IMR-90 (cell line): ENCODE results near the gene IFI27L1. TPM values are rescaled to one million over a fixed set of nuclear protein-coding genes. Genes with fewer than 3 reads are reported as not detected.

Experiments
- ATAC-seq: fragments of 200-7000 bp; cut with Tn5 transposase; 2 replicates; pipeline ENCODE4 v1.9.1; 2020; ENCODE audit warnings: low read depth, mild to moderate bottlenecking, moderate library complexity
- BruUV-seq: library from RNA; stranded (reverse); fragments of 400-500 nt; replicated peaks from 2 replicates; lab custom pipeline; 2021; lab: Mats Ljungman, UMichigan
- CTCF ChIA-PET: fragments of 300-600 bp; formaldehyde crosslinking; extraction: SDS; loops from one replicate; lab custom pipeline; 2021; ENCODE audit warnings: antibody characterized with exemption; lab: Yijun Ruan, JAX
- POLR2A ChIA-PET: fragments of 300-600 bp; sonication (Branson Sonifier 250); formaldehyde crosslinking; loops from one replicate; lab custom pipeline; 2022; ENCODE audit warnings: antibody characterized with exemption; ENCODE audit not compliant: unreplicated experiment; lab: Charles Lee
- DNase-seq: peaks from one replicate; pipeline ENCODE4 v3.0.0; 2013
- H2AFZ ChIP-seq: replicated peaks from 2 replicates; pipeline ENCODE3; 2013; ENCODE audit warnings: low read length, mild to moderate bottlenecking; ENCODE audit not compliant: poor library complexity
- H2AK5ac ChIP-seq: 2 replicates; pipeline ENCODE4 v1.6.1; 2013; ENCODE audit warnings: low read depth, low read length, inconsistent platforms
- H2AK9ac ChIP-seq: replicated peaks from 2 replicates; pipeline ENCODE3; 2013; ENCODE audit warnings: mild to moderate bottlenecking, low read depth, low read length, moderate library complexity; ENCODE audit not compliant: poor library complexity
- H2BK120ac ChIP-seq: 2 replicates; pipeline ENCODE4 v1.6.1; 2013; ENCODE audit warnings: low read depth, low read length, inconsistent platforms
- H2BK15ac ChIP-seq: 3 replicates; pipeline ENCODE4 v1.6.1; 2013; ENCODE audit warnings: low read depth, low read length, inconsistent platforms
- H2BK20ac ChIP-seq: 2 replicates; pipeline ENCODE4 v1.6.1; 2013; ENCODE audit warnings: low read depth, mild to moderate bottlenecking, inconsistent platforms, low read length, moderate library complexity
- H2BK5ac ChIP-seq: 2 replicates; pipeline ENCODE4 v1.6.1; 2013; ENCODE audit warnings: mild to moderate bottlenecking, low read depth, low read length, inconsistent platforms; ENCODE audit not compliant: poor library complexity, severe bottlenecking
- H3K14ac ChIP-seq: replicated peaks from 2 replicates; pipeline ENCODE4 v1.6.1; 2013; ENCODE audit warnings: low read depth, low read length, inconsistent platforms
- H3K18ac ChIP-seq: 2 replicates; pipeline ENCODE4 v1.6.1; 2013; ENCODE audit warnings: low read depth, low read length, control low read depth
- H3K23ac ChIP-seq: 2 replicates; pipeline ENCODE4 v1.6.1; 2013; ENCODE audit warnings: low read depth, low read length, inconsistent platforms
- H3K27ac ChIP-seq: 2 replicates; pipeline ENCODE4 v1.5.1; 2013; ENCODE audit warnings: mild to moderate bottlenecking, control low read depth, low read length; ENCODE audit not compliant: insufficient read depth
- H3K27me3 ChIP-seq: 2 replicates; pipeline ENCODE4 v1.6.1; 2013; ENCODE audit warnings: low read length; ENCODE audit not compliant: control insufficient read depth, insufficient read depth
- H3K36me3 ChIP-seq: 2 replicates; pipeline ENCODE4 v1.6.1; 2013; ENCODE audit warnings: low read length, mixed read lengths; ENCODE audit not compliant: control insufficient read depth, insufficient read depth
- H3K4ac ChIP-seq: 2 replicates; pipeline ENCODE4 v1.6.1; 2013; ENCODE audit warnings: low read depth, low read length, inconsistent platforms
- H3K4me1 ChIP-seq: 2 replicates; pipeline ENCODE4 v1.6.1; 2013; ENCODE audit warnings: low read length, mixed read lengths; ENCODE audit not compliant: control insufficient read depth, insufficient read depth
- H3K4me2 ChIP-seq: 2 replicates; pipeline ENCODE4 v1.6.1; 2013; ENCODE audit warnings: low read depth, mild to moderate bottlenecking, control low read depth, low read length, moderate library complexity
- H3K4me3 ChIP-seq: 2 replicates; pipeline ENCODE4 v1.5.1; 2013; ENCODE audit warnings: low read depth, mild to moderate bottlenecking, control low read depth, low read length, moderate library complexity; ENCODE audit not compliant: insufficient read depth
- H3K56ac ChIP-seq: 2 replicates; pipeline ENCODE4 v1.6.1; 2013; ENCODE audit warnings: low read length, inconsistent platforms; ENCODE audit not compliant: insufficient read depth; ENCODE audit errors: extremely low read depth
- H3K79me1 ChIP-seq, 2 experiments: 2 replicates each; pipeline ENCODE4 v1.6.1; 2013; ENCODE audit warnings: low read length in 2 of 2, inconsistent platforms in 1 of 2, low read depth in 1 of 2
- H3K9ac ChIP-seq: 2 replicates; pipeline ENCODE4 v1.6.1; 2013; ENCODE audit warnings: low read depth, low read length, control low read depth
- H3K9me1 ChIP-seq: 2 replicates; pipeline ENCODE4 v1.6.1; 2013; ENCODE audit warnings: low read length, inconsistent platforms; ENCODE audit not compliant: insufficient read depth
- H3K9me3 ChIP-seq: 2 replicates; pipeline ENCODE4 v1.6.1; 2013; ENCODE audit warnings: low read length; ENCODE audit not compliant: control insufficient read depth, insufficient read depth
- H4K20me1 ChIP-seq: 2 replicates; pipeline ENCODE4 v1.6.1; 2013; ENCODE audit warnings: low read length, inconsistent platforms; ENCODE audit not compliant: insufficient read depth
- H4K5ac ChIP-seq: 2 replicates; pipeline ENCODE4 v1.6.1; 2013; ENCODE audit warnings: mild to moderate bottlenecking, low read depth, low read length, control low read depth
- H4K8ac ChIP-seq, 2 experiments: 2 replicates each; pipeline ENCODE4 v1.6.1; 2013; ENCODE audit warnings: low read depth in 2 of 2, low read length in 2 of 2, control low read depth in 1 of 2, inconsistent platforms in 1 of 2
- H4K91ac ChIP-seq: 2 replicates; pipeline ENCODE4 v1.6.1; 2013; ENCODE audit warnings: low read depth, low read length, inconsistent platforms; ENCODE audit not compliant: insufficient read depth
- BHLHE40 ChIP-seq: fragments of 150-350 bp; IDR thresholded peaks from 2 replicates; pipeline ENCODE4 v1.6.1; 2016; ENCODE audit warnings: mild to moderate bottlenecking, low read depth, low read length
- CEBPB ChIP-seq: IDR thresholded peaks from 2 replicates; pipeline ENCODE4 v1.6.1; 2012; ENCODE audit warnings: low read depth, low read length, improper control_type of control experiment
- CHD1 ChIP-seq: IDR thresholded peaks from 2 replicates; pipeline ENCODE4 v1.6.1; 2012; ENCODE audit warnings: low read depth, low read length, improper control_type of control experiment
- CTCF ChIP-seq: conservative IDR thresholded peaks from 2 replicates; pipeline ENCODE4 v1.5.1; 2012; ENCODE audit warnings: mild to moderate bottlenecking, low read depth, low read length, improper control_type of control experiment
- MAFK ChIP-seq: IDR thresholded peaks from 2 replicates; pipeline ENCODE4 v1.6.1; 2012; ENCODE audit warnings: low read depth, low read length, improper control_type of control experiment
- MAZ ChIP-seq: IDR thresholded peaks from 2 replicates; pipeline ENCODE4 v1.6.1; 2012; ENCODE audit warnings: low read depth, mild to moderate bottlenecking, low read length, improper control_type of control experiment, moderate library complexity, borderline replicate concordance
- MXI1 ChIP-seq: IDR thresholded peaks from 2 replicates; pipeline ENCODE4 v1.6.1; 2012; ENCODE audit warnings: low read depth, mild to moderate bottlenecking, low read length, moderate library complexity, borderline replicate concordance
- NFE2L2 ChIP-seq: fragments of 150-350 bp; IDR thresholded peaks from 2 replicates; pipeline ENCODE4 v1.6.1; 2016; ENCODE audit warnings: low read depth, mild to moderate bottlenecking, low read length
- RAD21 ChIP-seq: IDR thresholded peaks from 2 replicates; pipeline ENCODE4 v1.6.1; 2012; ENCODE audit warnings: low read length, improper control_type of control experiment
- RCOR1 ChIP-seq: IDR thresholded peaks from 2 replicates; pipeline ENCODE4 v1.6.1; 2012; ENCODE audit warnings: mild to moderate bottlenecking, low read length, improper control_type of control experiment; ENCODE audit not compliant: insufficient replicate concordance
- RFX5 ChIP-seq: IDR thresholded peaks from 2 replicates; pipeline ENCODE4 v1.8.0; 2012; ENCODE audit warnings: low read depth, mild to moderate bottlenecking, low read length, moderate library complexity
- USF2 ChIP-seq: fragments of 150-350 bp; IDR thresholded peaks from 2 replicates; pipeline ENCODE4 v1.6.1; 2017; ENCODE audit warnings: mild to moderate bottlenecking, antibody characterized with exemption, low read length, low read depth
- WGBS, 2 experiments: methylation state at CpG; one replicate each; pipeline versions ENCODE4 v1.1.5 to v1.1.7; 2013; ENCODE audit warnings: missing lambda C conversion rate in 2 of 2; ENCODE audit not compliant: insufficient read length in 1 of 2; ENCODE audit errors: extremely low coverage in 2 of 2; 5-methylcytosine and 5-hydroxymethylcytosine counted together
- dilution Hi-C: fragments of 300-500 bp; cut with HindIII; formaldehyde crosslinking; loops from one replicate; pipeline ENCODE4 v1.14.3; 2018; ENCODE audit warnings: low sequenced_read_pairs; ENCODE audit not compliant: unreplicated experiment
- in situ Hi-C: fragments of 300-500 bp; cut with MboI; formaldehyde crosslinking; loops from 3 replicates; pipeline ENCODE4 v1.14.3; 2019; ENCODE audit warnings: low sequenced_read_pairs, inconsistent platforms, mixed read lengths
- intact Hi-C: fragments of 100-400 bp; cut with micrococcal nuclease; formaldehyde crosslinking; loops from 2 replicates; pipeline ENCODE4 v1.10.0; 2022
- polyA plus RNA-seq, 3 experiments: library from polyadenylated mRNA; depleted of rRNA; stranded (reverse); fragments of >200 nt; gene quantifications; 2 replicates each; pipeline ENCODE4 v1.2.3, GENCODE V29; 2012; ENCODE audit warnings: low replicate concordance in 1 of 3
- total RNA-seq: library from RNA; depleted of rRNA; stranded (reverse); fragments of >200 nt; gene quantifications from 2 replicates; pipeline ENCODE4 v1.2.3, GENCODE V29; 2012

Gene IFI27L1
- total and polyA plus RNA-seq, 2 of the 4 experiments (the other 2 are of a cell fraction): 13.3 to 24.3 TPM

- intact Hi-C loops (loop anchor here (2.0 to 5.0 kb wide), 2 partner anchors 47 to 749 kb away; partner anchors contain the start of genes BTBD7 and IFI27L2), in situ Hi-C loops (no loop called here), dilution Hi-C loops (no loop called here)
- TF ChIP-seq MAZ: no peak
- no peak for TF ChIP-seq NFE2L2
- no peak for TF ChIP-seq CTCF
- no peak for TF ChIP-seq RCOR1
- no peak for TF ChIP-seq CEBPB
- no peak for TF ChIP-seq USF2
- no peak for TF ChIP-seq RFX5
- no peak for TF ChIP-seq MXI1
- TF ChIP-seq BHLHE40: no peak
- no peak for TF ChIP-seq MAFK
- TF ChIP-seq CHD1: no peak
- no peak for TF ChIP-seq RAD21
- Histone ChIP-seq H2BK20ac (no peak overlapping the region), H3K9me3 (no peaks in the 10 kb centered on the region), H4K91ac (peak overlapping the region; percentile 47; the same call in 1 of the 2 replicates), H3K14ac (peak overlapping the region; percentile 84), H3K9ac (peak overlapping the region; percentile 97), H2BK5ac (peak overlapping the region; percentile 15), H2AK5ac (peak overlapping the region; percentile 54; the same call in 1 of the 2 replicates), H3K4me2 (peak overlapping the region; percentile 97), H3K18ac (peak overlapping the region; percentile 43; the same call in 1 of the 2 replicates), H2BK120ac (peak overlapping the region; percentile 50; the same call in 1 of the 2 replicates), H3K9me1 (peaks cover 6% of the 10 kb centered on the region), H2AK9ac (peak overlapping the region; percentile 86), H4K20me1 (peaks cover 32% of the 10 kb centered on the region), H3K27ac (peak overlapping the region; percentile 51), H3K56ac (peak overlapping the region; percentile 87), H4K8ac (peak overlapping the region; percentile 70 to 95), H3K4ac (peak overlapping the region; percentile 47), H3K4me3 (peak overlapping the region; percentile 84), H4K5ac (peak overlapping the region; percentile 65; the same call in 1 of the 2 replicates), H3K27me3 (no peaks in the 10 kb centered on the region), H2BK15ac (peak overlapping the region; percentile 58; the same call in 1 of the 3 replicates), H3K4me1 (peaks cover 6% of the 10 kb centered on the region), H3K36me3 (peaks cover 15% of the 10 kb centered on the region), H3K79me1 (peaks cover 22 to 52% of the 10 kb centered on the region in 2 experiments; a peak in 3 of 4 replicates), H2AFZ (peak overlapping the region; percentile 91), H3K23ac (peak overlapping the region; percentile 97)
- ChIA-PET POLR2A (interaction anchor here (0.6 to 1.2 kb wide), 2 partner anchors 19 to 55 kb away, joined by 3 read pairs; partner anchors contain the start of gene OTUB2), CTCF (interaction anchor here (0.9 to 1.8 kb wide), 3 partner anchors 45 to 55 kb away, joined by 3 to 10 read pairs (median 3); no protein-coding TSS in a partner anchor)
- peak; percentile 36 for ATAC-seq
- BruUV-seq: no TSS peak
- no CpG with 5 or more reads among the region's 19 CpGs for WGBS, 2 experiments
- no peak for DNase-seq
Measured at GRCh38 chr14:94081386-94081820, 293 bp downstream of the IFI27L1 start.
